PFSK-1 (cell line): ENCODE results near the gene MAP2K7.

ENCODE experiments used
- FOXP2 ChIP-seq: optimal IDR thresholded peaks from 2 replicates; pipeline ENCODE3; 2011; ENCODE audit warnings: borderline replicate concordance, control low read depth, inconsistent platforms; ENCODE audit not compliant: insufficient read depth; ENCODE audit errors: extremely low read length, extremely low read depth
- POLR2AphosphoS5 ChIP-seq: IDR thresholded peaks from 2 replicates; pipeline ENCODE4 v1.6.1; 2012; ENCODE audit warnings: low read depth, mild to moderate bottlenecking, control low read depth, low read length, moderate library complexity
- SIN3A ChIP-seq: IDR thresholded peaks from 2 replicates; pipeline ENCODE4 v1.6.1; 2012; ENCODE audit warnings: mild to moderate bottlenecking, low read length, moderate library complexity, borderline replicate concordance; ENCODE audit not compliant: insufficient read depth
- TAF1 ChIP-seq: IDR thresholded peaks from 2 replicates; pipeline ENCODE4 v1.6.1; 2012; ENCODE audit warnings: low read length, control low read depth, borderline replicate concordance; ENCODE audit not compliant: insufficient read depth
- TF ChIP-seq, protein P1 (sequence below), 2 experiments: IDR thresholded peaks; 2 replicates each; pipeline versions ENCODE4 v1.6.1 to v1.8.0; 2011 to 2012; ENCODE audit warnings: low read depth in 2 of 2, low read length in 2 of 2, control low read depth in 1 of 2, inconsistent platforms in 1 of 2, mild to moderate bottlenecking in 1 of 2, moderate library complexity in 1 of 2; ENCODE audit not compliant: insufficient read depth in 1 of 2

MAP2K7 gene

DNA sequence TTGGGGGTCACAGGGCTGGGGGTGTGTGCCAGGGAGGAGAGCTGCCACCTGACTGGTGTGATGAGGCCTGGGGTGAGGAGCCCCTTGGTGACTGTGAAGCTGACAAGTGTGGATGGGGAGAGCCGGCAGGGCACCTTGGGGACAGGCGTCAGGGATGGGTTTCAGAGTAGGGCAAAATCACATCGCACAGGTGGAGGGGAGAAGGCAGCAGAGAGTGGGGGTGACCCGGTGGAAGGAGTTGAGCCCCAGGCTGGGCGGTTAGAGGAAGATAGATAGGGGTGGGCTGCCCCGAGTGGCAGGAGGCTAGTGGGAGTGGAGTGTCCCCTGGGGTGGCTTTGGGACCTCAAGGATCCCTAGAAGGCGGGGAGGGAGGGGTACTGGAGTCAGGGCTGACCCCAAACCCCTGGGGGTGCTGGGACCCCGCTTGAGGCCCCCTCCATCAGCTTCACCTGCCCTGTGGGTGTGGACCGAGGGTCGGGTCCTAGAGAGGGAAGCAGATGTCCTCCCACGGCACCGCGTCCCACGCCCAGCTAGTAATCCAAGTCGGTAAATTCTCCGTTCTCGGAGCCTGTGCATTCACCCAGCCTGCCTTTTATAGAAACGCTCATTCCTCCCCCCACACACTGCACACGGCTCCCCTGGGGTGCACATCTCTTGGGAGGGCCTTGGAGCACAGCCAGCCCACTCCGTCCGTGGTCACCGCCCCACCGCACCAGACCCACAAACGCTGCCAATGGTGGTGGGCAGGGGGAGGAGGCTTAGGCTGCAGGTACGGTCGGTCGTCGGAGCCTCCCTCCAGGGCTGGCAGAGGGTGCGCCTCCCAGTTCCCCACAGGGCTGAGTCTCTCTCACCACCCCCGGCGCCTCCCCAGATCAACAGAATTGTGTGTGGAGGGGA, 19.9 kb downstream of the MAP2K7 start:
- peak; percentile 50; the same call in 1 of the 2 replicates for TF ChIP-seq POLR2AphosphoS5
- TF ChIP-seq, protein P1, sequence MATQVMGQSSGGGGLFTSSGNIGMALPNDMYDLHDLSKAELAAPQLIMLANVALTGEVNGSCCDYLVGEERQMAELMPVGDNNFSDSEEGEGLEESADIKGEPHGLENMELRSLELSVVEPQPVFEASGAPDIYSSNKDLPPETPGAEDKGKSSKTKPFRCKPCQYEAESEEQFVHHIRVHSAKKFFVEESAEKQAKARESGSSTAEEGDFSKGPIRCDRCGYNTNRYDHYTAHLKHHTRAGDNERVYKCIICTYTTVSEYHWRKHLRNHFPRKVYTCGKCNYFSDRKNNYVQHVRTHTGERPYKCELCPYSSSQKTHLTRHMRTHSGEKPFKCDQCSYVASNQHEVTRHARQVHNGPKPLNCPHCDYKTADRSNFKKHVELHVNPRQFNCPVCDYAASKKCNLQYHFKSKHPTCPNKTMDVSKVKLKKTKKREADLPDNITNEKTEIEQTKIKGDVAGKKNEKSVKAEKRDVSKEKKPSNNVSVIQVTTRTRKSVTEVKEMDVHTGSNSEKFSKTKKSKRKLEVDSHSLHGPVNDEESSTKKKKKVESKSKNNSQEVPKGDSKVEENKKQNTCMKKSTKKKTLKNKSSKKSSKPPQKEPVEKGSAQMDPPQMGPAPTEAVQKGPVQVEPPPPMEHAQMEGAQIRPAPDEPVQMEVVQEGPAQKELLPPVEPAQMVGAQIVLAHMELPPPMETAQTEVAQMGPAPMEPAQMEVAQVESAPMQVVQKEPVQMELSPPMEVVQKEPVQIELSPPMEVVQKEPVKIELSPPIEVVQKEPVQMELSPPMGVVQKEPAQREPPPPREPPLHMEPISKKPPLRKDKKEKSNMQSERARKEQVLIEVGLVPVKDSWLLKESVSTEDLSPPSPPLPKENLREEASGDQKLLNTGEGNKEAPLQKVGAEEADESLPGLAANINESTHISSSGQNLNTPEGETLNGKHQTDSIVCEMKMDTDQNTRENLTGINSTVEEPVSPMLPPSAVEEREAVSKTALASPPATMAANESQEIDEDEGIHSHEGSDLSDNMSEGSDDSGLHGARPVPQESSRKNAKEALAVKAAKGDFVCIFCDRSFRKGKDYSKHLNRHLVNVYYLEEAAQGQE (IDR thresholded peaks at IDR 0.05; ENCODE audit: insufficient read depth in 1 of 2, low read depth in 2 of 2, low read length in 2 of 2): no peak
- no peak for TF ChIP-seq TAF1
- no peak for TF ChIP-seq FOXP2

GRCh38 chr19:7924241-7924640, 20.6 kb downstream of the MAP2K7 start:
- TF ChIP-seq FOXP2: no peak

GRCh38 chr19:7924651-7925170, 21.0 kb downstream of the MAP2K7 start:
- TF ChIP-seq POLR2AphosphoS5: no peak
- TF ChIP-seq TAF1: no peak
- no peak for TF ChIP-seq FOXP2
- TF ChIP-seq, protein P1 (IDR thresholded peaks at IDR 0.05; ENCODE audit: insufficient read depth in 1 of 2, low read depth in 2 of 2, low read length in 2 of 2): no peak

- TF ChIP-seq POLR2AphosphoS5 (peak; percentile 56), TAF1 (peak; percentile 39; the same call in 1 of the 2 replicates), FOXP2 (no peak), SIN3A (0 out of 2 replicates have a peak, but pooled peaks have one; percentile 42)
- TF ChIP-seq, protein P1 (IDR thresholded peaks at IDR 0.05; ENCODE audit: insufficient read depth in 1 of 2, low read depth in 2 of 2, low read length in 2 of 2): no peak
Measured at GRCh38 chr19:7925171-7925851, 21.6 kb downstream of the MAP2K7 start.

DNA sequence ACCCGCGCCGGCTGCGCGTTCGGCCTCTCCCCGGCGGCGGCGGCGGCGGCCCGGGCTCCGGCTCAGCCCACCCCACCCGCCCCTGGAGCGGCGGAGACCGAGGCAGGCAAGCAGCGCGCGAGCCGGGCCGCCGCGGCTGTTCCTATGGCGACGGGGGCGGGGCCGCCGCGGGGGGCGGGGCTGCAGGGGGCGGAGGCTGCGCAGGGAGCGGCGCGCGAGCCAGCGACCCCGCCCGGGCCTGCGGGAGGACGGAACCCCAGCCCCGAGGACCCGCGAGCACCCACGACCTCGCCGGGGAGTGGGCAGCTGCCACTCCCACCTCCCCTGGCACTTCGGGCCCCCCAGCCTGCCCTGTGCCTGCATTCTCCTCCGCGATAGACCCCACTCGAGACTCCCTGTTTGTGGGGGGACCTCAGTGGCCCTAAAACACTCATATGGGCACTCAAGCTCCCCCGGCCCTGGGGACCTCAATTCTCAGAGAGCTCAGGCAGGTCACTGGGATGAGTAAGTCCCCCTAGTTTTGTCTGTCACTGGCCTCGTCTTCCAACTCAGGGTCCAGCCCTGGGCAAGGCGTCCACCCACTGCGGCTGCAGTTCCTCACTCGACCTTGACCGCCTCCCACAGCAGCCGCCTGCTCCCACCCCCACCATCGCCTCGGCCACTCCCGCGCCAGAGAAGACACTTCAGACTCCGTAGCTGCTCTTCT, 22.5 kb downstream of the MAP2K7 start, which contains the start of gene CTXN1:
Gene CTXN1, minus strand, starts transcription at position 115 of the 706 bp plus-strand sequence. CDS start 597 bp downstream, outside the sequence.
- TF ChIP-seq TAF1 (no peak; the same call in 1 of the 2 replicates), POLR2AphosphoS5 (peak; percentile 61), SIN3A (no peak; the same call in 1 of the 2 replicates)
